ENCODE data around the gene PCNX2. TPM values are rescaled to one million over a fixed set of nuclear protein-coding genes. Genes with fewer than 3 reads are reported as not detected.

PCNX2 gene
- total RNA-seq, 4 donors from 2014 or later = 7.3 to 16.6 (median 12.7) TPM

- TF ChIP-seq CTCF (IDR thresholded peaks at IDR 0.05) = no peak
- DNase-seq (ENCODE audit: low spot score) = no peak
- ATAC-seq (ENCODE audit: low FRiP score) = peak; percentile 74
Measured at GRCh38 chr1:232962761-232963745, 332.5 kb downstream of the PCNX2 start.

GRCh38 chr1:232958067-232958466, 337.5 kb downstream of the PCNX2 start:
- no peak for TF ChIP-seq CTCF (IDR thresholded peaks at IDR 0.05)
- ATAC-seq (ENCODE audit: low FRiP score) = no peak

GRCh38 chr1:232956081-232956480, 339.4 kb downstream of the PCNX2 start:
- no peak for DNase-seq (ENCODE audit: low spot score)
- TF ChIP-seq CTCF (IDR thresholded peaks at IDR 0.05) = no peak
- ATAC-seq (ENCODE audit: low FRiP score) = no peak

More at GRCh38 chr1:232958067-232958466, 337.5 kb downstream of the PCNX2 start:
- DNase-seq (ENCODE audit: low spot score) = no peak

- no peak for ATAC-seq (ENCODE audit: low FRiP score)
- no peak for DNase-seq (ENCODE audit: low spot score)
- TF ChIP-seq CTCF (IDR thresholded peaks at IDR 0.05) = no peak
Measured at GRCh38 chr1:232954594-232955365, 340.7 kb downstream of the PCNX2 start.

GRCh38 chr1:232952514-232953499, 342.7 kb downstream of the PCNX2 start:
- no peak for DNase-seq (ENCODE audit: low spot score)
- TF ChIP-seq CTCF (IDR thresholded peaks at IDR 0.05) = no peak
- ATAC-seq (ENCODE audit: low FRiP score) = no peak

GRCh38 chr1:232951605-232952004, 343.9 kb downstream of the PCNX2 start:
- TF ChIP-seq CTCF (IDR thresholded peaks at IDR 0.05) = no peak
- no peak for DNase-seq (ENCODE audit: low spot score)
- no peak for ATAC-seq (ENCODE audit: low FRiP score)
